Subcutaneous adipose tissue (tissue), 4 donors: ENCODE results near the gene HLA-C. TPM values are rescaled to one million over a fixed set of nuclear protein-coding genes. Genes with fewer than 3 reads are reported as not detected.

Source experiments
- CTCF ChIP-seq: fragments of 450-650 bp; IDR thresholded peaks from one replicate; pipeline ENCODE4 v1.5.1; 2016; ENCODE audit warnings: low read depth, mild to moderate bottlenecking, control low read depth, antibody characterized with exemption, moderate library complexity
- total RNA-seq, 4 donors: library from RNA; depleted of rRNA; stranded (reverse); fragments of >200 nt; gene quantifications; one replicate each; pipeline ENCODE4 v1.1.0, GENCODE V29; 2016

Gene HLA-C
- total RNA-seq, 4 donors from 2014 or later = 103 to 691 (median 453) TPM

DNA sequence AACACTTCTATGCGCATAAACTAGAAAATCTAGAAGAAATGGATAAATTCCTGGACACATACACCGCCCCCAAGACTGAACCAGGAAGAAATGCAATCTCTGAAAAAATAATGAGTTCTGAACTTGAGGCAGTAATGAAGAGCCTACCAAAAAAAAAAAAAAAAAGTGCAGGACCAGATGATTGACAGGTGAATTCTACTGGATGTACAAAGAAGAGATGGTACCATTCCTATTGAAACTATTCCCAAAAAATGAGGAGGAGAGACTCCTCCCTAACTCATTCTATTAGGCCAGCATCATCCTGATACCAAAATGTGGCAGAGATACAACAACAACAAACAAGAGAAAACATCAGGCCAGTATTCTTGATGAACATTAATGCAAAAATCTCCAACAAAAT is 22.7 kb downstream of the HLA-C start:
- no peak for TF ChIP-seq CTCF

DNA sequence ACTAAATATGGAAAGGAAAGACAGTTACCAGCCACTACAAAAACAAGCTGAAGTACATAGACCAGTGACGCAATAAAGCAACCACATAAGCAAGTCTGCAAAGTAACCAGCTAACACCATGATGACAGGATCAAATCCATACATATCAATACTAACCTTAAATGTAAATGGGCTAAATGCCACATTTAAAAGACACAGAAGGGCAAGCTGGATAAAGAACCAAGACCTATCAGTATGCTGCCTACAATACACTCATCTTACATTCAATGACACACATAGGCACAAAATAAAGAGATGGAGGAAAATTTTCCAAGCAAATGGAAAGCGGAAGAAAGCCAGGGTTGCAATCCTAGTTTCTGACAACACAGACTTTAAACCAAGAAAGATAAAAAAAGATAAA is 24.1 kb downstream of the HLA-C start:
- TF ChIP-seq CTCF = no peak

DNA sequence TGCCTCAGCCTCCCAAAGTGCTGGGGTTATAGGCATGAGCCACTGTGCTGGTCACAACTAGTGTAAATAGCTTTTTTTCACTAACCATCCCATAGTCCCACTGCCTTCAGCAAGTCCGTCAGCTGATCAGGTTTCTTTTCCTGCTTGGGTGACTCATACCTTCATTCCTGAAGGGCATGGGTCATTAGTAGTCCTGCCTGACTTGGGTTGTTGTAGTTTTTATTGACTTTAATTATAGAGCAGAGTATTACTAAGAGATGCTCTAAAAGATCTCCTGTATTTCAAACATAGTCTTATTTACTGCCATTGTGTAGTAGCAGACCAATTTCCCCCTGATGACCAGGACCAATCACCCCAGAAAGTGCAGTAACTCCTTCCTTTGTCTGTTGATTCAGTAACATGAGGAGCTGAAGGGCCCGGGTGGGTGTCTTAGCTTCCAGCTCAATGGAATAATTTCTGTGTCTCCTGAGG is 25.8 kb downstream of the HLA-C start:
- no peak for TF ChIP-seq CTCF

DNA sequence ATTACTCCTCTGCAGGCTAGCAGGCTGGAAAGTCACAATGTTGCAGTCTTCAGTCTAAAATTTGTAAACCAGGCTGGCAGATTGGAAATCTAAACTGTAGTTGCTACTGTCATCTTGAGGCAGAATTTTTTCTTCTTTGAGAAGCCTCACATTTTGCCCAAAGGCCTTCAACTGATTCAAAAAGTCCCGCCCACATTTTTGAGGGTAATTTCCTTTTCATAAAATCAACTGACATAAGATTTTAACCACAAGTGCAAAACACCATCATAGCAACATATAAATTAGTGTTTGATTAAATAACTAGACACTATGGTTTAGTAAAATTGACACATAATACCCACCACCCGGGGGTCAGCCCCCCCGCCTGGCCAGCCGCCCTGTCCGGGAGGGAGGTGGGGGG is 28.4 kb downstream of the HLA-C start:
- no peak for TF ChIP-seq CTCF

DNA sequence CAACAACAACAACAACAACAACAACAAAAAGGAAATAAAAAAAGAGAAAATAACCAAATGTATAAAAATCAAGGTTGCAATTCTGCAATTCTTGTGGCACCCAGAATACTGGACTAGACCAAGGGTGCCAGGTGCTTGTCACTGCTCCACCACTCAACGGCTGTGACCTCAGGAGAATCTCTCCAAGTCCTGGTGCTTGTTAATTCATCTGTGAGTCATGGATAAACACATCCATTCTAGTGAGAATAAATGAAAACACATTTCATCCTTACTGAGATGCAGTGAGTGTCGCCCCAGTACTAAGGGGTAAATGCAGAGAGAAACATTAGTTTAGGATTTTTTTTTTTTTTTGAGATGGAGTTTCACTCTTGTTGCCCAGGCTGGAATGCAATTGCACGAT is 32.0 kb downstream of the HLA-C start:
- TF ChIP-seq CTCF = no peak

- no peak for TF ChIP-seq CTCF
Observed at GRCh38 chr6:31228476-31228875, 43.4 kb downstream of the HLA-C start.

DNA sequence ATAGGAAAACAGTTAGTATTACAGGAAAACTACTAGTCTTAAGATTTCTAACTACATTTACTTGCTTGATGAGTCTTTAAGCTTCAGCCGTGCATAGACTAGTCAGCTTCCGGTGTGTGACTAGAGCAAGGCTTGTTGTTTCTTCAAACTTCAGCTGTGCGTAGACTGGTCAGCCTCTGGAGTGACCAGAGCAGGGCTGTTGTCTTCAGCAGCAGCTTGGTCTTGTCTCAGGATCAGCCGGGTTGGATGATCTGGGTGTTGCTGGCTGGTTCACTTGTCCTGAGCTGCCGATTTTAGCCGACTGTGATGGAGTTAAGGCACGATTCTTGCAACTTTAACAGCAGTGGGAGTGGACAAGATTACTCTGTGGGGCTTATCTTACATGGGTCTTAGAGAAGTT is 44.7 kb downstream of the HLA-C start:
- TF ChIP-seq CTCF = no peak
